Left ventricle myocardium inferior (tissue), 1 donor: Measurements from ENCODE around the gene CCDC149. TPM values are rescaled to one million over a fixed set of nuclear protein-coding genes. Genes with fewer than 3 reads are reported as not detected.

ENCODE experiments used
- DNase-seq: peaks from one replicate; pipeline ENCODE4 v3.0.0-alpha.2; 2020
- H3K27ac ChIP-seq: fragments of 200-600 bp; replicated peaks from 2 replicates; pipeline ENCODE4 v1.8.0; 2021
- H3K27me3 ChIP-seq: fragments of 200-600 bp; 2 replicates; pipeline ENCODE4 v1.8.0; 2021; ENCODE audit warnings: low read depth
- H3K36me3 ChIP-seq: fragments of 200-600 bp; 2 replicates; pipeline ENCODE4 v1.8.0; 2021
- H3K4me1 ChIP-seq: fragments of 200-600 bp; 2 replicates; pipeline ENCODE4 v1.8.0; 2021
- H3K4me3 ChIP-seq: fragments of 200-600 bp; 2 replicates; pipeline ENCODE4 v1.8.0; 2021; ENCODE audit warnings: mild to moderate bottlenecking, moderate library complexity
- H3K9me3 ChIP-seq: fragments of 200-600 bp; replicated peaks from 2 replicates; pipeline ENCODE4 v1.8.0; 2021
- intact Hi-C: fragments of 100-400 bp; cut with micrococcal nuclease; formaldehyde crosslinking; loops from one replicate; pipeline ENCODE4 v1.11.0; 2022
- total RNA-seq: library from RNA; stranded (reverse); fragmentation: NEBNext Ultra II Directional; extraction: Animal tissue kit (Norgen Biotek cat#: 25700); gene quantifications from one replicate; pipeline ENCODE4 v1.2.1, GENCODE V29; 2021
- TF ChIP-seq, protein P1 (sequence below): fragments of 200-600 bp; IDR thresholded peaks from 2 replicates; pipeline ENCODE4 v1.8.0; 2021; ENCODE audit warnings: antibody characterized with exemption, mild to moderate bottlenecking, borderline replicate concordance
- donor health status: DM: no; HTN: yes; CAD: no; lungs with severe emphysema.

CCDC149 gene
- total RNA-seq, 1 donor from 2014 or later, result 9.0 TPM

DNA sequence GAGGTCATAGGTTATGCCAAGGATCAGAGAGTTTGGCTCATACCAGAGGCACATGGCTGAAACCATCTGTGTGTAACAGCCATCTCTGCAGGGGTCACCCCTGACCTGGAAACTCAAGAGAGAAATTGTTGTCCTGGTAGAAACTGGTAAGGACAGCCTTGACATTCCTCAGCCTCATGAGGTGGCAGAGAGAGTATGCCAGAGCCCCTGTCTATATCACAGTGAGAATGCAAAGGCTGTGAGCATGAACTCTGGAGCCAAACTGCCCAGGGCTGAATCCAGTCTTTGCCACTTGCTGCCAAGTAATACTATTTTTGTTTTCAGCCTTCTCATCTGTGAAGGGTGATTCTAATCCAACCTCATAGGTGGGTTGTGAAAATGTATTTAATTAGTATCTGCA is 37.1 kb upstream of the CCDC149 start:
- intact Hi-C loops, result no loop called here

DNA sequence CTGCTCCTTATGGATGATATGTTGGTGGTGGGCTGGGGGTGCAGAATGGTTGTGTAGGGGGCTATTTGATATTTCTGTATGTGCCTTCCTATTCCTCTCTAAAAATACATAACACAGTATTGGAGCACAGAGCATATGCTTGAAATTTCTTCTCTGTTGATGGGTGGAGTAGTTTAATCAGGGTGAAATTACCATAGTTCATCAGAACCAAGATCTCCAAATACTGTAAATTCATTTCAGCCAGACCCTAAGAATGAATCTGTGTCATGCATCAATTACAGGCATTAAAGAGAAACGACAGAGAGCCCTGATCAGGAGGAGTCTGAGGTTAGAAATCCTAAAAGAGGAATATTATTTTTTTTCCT is 25.1 kb upstream of the CCDC149 start:
- no peaks in the 10 kb centered on the region for H3K27me3 ChIP-seq
- TF ChIP-seq, protein P1, sequence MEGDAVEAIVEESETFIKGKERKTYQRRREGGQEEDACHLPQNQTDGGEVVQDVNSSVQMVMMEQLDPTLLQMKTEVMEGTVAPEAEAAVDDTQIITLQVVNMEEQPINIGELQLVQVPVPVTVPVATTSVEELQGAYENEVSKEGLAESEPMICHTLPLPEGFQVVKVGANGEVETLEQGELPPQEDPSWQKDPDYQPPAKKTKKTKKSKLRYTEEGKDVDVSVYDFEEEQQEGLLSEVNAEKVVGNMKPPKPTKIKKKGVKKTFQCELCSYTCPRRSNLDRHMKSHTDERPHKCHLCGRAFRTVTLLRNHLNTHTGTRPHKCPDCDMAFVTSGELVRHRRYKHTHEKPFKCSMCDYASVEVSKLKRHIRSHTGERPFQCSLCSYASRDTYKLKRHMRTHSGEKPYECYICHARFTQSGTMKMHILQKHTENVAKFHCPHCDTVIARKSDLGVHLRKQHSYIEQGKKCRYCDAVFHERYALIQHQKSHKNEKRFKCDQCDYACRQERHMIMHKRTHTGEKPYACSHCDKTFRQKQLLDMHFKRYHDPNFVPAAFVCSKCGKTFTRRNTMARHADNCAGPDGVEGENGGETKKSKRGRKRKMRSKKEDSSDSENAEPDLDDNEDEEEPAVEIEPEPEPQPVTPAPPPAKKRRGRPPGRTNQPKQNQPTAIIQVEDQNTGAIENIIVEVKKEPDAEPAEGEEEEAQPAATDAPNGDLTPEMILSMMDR, result no peak
- no peak overlapping the region for H3K4me3 ChIP-seq
- DNase-seq, result no peak
- H3K36me3 ChIP-seq, result no peaks in the 10 kb centered on the region
- no peak overlapping the region for H3K27ac ChIP-seq
- H3K9me3 ChIP-seq, result peaks cover 34% of the 10 kb centered on the region
- H3K4me1 ChIP-seq, result no peaks in the 10 kb centered on the region
- intact Hi-C loops, result no loop called here

More for the DNA sequence above, 37.1 kb upstream of the CCDC149 start:
- TF ChIP-seq, protein P1, result no peak
- H3K36me3 ChIP-seq, result no peaks in the 10 kb centered on the region
- DNase-seq, result no peak
- peaks cover 11% of the 10 kb centered on the region for H3K4me1 ChIP-seq
- no peaks in the 10 kb centered on the region for H3K27me3 ChIP-seq
- H3K27ac ChIP-seq, result peak overlapping the region; percentile 38
- H3K9me3 ChIP-seq, result peaks cover 18% of the 10 kb centered on the region
- H3K4me3 ChIP-seq, result no peak overlapping the region

DNA sequence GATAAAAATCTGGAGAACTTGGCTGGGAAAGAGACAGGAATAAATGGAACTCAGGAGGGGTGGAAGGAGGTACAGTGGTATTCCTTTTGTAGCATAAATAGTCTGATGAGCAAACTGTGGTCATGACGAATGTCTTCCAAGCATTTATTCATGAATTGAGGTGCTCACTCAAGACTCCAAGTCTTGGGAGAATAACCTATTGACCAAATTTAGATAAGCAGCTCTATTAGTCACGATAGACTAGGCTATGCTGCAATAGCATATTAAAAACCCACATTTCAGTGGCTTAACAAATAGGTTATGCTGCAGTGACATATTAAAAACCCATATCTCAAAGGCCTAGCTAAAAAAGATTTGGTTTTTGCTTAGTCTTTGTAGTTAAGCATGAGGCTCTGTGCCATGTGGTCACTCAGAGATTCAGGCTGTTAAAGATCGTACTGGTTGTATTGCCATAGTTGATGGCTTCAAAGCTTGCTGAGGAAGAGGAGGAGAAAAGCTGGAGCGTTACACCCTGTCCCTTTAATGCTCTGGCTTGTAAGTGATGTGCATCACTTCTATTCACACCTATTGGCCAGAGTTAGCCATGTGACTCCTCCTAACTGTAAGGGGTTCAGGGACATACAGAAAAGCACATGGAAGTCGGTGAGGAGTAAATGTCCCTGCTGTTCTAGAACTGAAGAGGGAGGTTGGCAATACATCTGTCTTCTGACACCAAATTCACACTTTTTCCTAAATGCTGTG is 24.5 kb upstream of the CCDC149 start:
- H3K27ac ChIP-seq, result no peak overlapping the region
- TF ChIP-seq, protein P1, result no peak
- intact Hi-C loops, result no loop called here
- H3K4me1 ChIP-seq, result no peaks in the 10 kb centered on the region
- DNase-seq, result no peak
- peaks cover 33% of the 10 kb centered on the region for H3K9me3 ChIP-seq
- no peak overlapping the region for H3K4me3 ChIP-seq
- H3K27me3 ChIP-seq, result no peaks in the 10 kb centered on the region
- H3K36me3 ChIP-seq, result no peaks in the 10 kb centered on the region

DNA sequence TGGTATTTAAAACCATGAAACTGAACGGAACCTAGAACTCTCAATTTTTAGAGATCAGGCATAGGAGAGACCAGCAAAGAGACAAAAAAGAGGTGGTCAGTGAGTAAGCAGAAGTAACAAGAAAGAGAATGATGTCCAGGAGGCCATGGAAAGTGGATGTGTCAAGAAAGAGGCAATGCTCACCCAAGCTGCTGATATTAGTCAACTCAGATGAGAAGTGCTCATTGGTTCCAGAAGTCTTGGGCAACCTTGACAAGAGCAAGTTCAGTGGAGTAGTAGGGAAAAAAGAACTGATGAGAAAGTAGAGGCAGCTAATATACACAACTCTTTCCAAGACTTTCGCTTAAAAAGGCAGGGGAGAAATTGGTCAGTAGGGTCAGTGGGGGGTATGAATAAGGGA is 23.0 kb upstream of the CCDC149 start:
- intact Hi-C loops, result no loop called here
- H3K4me3 ChIP-seq, result no peak overlapping the region
- no peaks in the 10 kb centered on the region for H3K36me3 ChIP-seq
- TF ChIP-seq, protein P1, result no peak
- H3K27ac ChIP-seq, result no peak overlapping the region
- no peak for DNase-seq
- H3K9me3 ChIP-seq, result peaks cover 31% of the 10 kb centered on the region
- no peaks in the 10 kb centered on the region for H3K27me3 ChIP-seq
- no peaks in the 10 kb centered on the region for H3K4me1 ChIP-seq

DNA sequence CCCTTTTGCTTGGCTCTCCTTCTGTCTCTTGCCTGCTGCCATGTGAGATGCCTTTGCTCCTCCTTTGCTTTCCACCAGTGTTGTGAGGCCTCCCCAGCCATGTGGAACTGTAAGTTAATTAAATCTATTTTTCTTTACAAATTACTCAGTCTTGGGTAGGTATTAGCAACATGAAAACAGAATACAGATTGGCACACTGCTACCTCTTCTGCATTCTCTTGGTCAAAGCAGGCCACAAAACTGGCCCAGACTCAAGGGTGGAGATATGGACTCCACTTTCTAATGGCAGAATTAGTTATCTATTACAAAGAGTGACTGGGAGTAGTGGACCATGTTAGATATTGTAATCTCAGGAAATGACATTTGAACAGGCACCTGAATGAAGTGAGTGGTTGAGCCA is 21.5 kb upstream of the CCDC149 start:
- no peak overlapping the region for H3K4me3 ChIP-seq

More for the DNA sequence above, 21.5 kb upstream of the CCDC149 start:
- H3K27ac ChIP-seq, result no peak overlapping the region
- intact Hi-C loops, result no loop called here
- H3K4me1 ChIP-seq, result no peaks in the 10 kb centered on the region
- H3K27me3 ChIP-seq, result no peaks in the 10 kb centered on the region
- no peaks in the 10 kb centered on the region for H3K36me3 ChIP-seq
- peaks cover 29% of the 10 kb centered on the region for H3K9me3 ChIP-seq
- TF ChIP-seq, protein P1, result no peak
- DNase-seq, result no peak
